Neuron (in vitro differentiated cells): ENCODE data around the gene SPOCD1.

ENCODE experiments used
- H2AFZ ChIP-seq: one replicate; pipeline ENCODE4 v1.6.1; 2013; ENCODE audit warnings: low read depth, mild to moderate bottlenecking, inconsistent platforms, low read length, moderate library complexity
- H3K27me3 ChIP-seq: one replicate; pipeline ENCODE4 v1.6.1; 2013; ENCODE audit warnings: low read length; ENCODE audit not compliant: insufficient read depth
- H3K36me3 ChIP-seq: one replicate; pipeline ENCODE4 v1.6.1; 2013; ENCODE audit warnings: low read length; ENCODE audit not compliant: insufficient read depth
- H3K4me1 ChIP-seq: one replicate; pipeline ENCODE4 v1.6.1; 2013; ENCODE audit warnings: low read length; ENCODE audit not compliant: insufficient read depth
- H3K4me3 ChIP-seq: 2 replicates; pipeline ENCODE4 v1.5.1; 2013; ENCODE audit warnings: mild to moderate bottlenecking, low read length, moderate library complexity
- H3K9me3 ChIP-seq: one replicate; pipeline ENCODE4 v1.6.1; 2013; ENCODE audit warnings: low read length

The SPOCD1 gene

DNA sequence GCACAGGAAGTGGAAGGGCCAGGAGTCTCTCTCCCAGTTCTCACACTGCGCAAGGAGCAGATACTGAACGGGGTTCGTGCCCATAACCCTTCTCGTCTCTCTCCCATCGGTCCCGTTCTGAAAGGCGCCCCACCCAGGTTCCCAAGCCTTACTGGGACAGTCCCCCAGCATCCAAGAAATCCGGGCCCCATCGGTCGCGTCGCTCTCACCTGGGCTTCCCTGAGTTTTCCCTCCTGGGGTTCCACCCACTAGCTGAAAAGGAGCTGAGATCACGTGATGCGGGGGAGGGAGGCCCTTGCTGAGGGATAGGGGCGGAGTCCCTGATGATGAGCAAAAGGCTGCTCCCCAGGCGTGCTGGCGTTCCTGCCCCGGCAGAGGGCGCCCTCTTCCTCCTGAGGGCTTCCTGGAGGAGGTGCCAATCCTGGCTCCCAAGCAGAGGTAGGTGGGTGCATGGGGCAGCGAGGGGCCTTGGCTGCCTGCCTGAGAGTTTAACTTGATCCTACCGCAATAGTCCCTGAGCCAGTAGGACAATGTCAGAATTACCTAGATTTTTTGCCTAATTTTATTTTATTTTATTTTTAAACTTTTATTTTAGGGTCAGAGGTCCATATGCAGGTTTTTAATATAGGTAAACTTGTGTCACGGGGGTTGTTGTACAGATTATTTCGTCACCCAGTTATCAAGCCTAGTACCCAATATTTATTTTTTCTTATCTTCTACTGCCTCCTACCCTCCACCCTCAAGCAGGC lies at the start of gene SPOCD1:
TSS of gene SPOCD1 (minus strand) at position 271 of the 749 bp plus-strand sequence. CDS start 689 bp downstream, outside the sequence.
- peaks cover 2% of the 10 kb centered on the region for H3K27me3 ChIP-seq
- no peaks in the 10 kb centered on the region for H3K9me3 ChIP-seq
- H3K4me1 ChIP-seq = peaks cover 5% of the 10 kb centered on the region
- no peaks in the 10 kb centered on the region for H3K36me3 ChIP-seq
- H2AFZ ChIP-seq = no peak within 1 kb of the TSS
- no peak within 1 kb of the TSS for H3K4me3 ChIP-seq

DNA sequence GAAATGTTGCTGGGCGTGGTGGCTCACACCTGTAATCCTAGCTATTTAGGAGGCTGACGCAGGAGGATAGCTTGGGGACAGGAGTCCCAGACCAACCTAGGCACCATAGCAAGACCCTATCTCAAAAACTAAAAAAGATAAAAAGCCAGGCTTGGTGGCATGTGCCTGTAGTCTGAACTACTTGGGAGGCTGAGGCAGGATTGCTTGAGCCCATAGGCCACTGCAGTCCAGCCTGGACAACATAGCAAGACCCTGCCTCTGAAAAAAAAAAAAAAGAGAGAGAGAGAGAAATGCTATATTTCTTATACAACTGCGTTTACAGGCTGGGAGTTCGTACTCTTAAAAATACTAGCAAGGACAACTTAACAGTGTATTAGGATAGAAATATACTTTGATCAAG lies 46.2 kb upstream of the SPOCD1 start:
- Histone ChIP-seq H3K9me3 (no peaks in the 10 kb centered on the region), H2AFZ (no peak overlapping the region), H3K27me3 (no peaks in the 10 kb centered on the region), H3K4me3 (no peak overlapping the region), H3K4me1 (no peaks in the 10 kb centered on the region), H3K36me3 (no peaks in the 10 kb centered on the region)

DNA sequence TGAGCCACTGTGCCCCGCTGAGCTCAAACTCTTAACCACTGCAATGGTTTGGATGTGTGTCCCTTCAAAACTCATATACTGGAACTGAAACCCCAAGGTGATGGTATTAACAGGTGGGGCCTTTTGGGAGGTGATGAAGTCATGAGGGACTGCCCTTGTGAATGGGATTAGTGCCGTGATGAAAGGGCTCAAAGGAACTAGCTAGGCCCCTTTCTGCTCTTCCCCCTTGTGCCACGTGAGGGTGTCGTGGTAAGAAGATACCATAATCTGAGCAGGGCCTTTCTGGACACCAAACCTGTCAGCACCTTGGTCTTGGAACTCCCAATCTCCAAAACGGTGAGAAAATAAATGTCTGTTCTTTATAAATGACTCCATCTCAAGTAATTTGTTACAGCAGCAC lies 45.5 kb upstream of the SPOCD1 start:
- H3K27me3 ChIP-seq = no peaks in the 10 kb centered on the region
- no peak overlapping the region for H3K4me3 ChIP-seq
- H3K36me3 ChIP-seq = no peaks in the 10 kb centered on the region
- H3K9me3 ChIP-seq = no peaks in the 10 kb centered on the region
- H2AFZ ChIP-seq = no peak overlapping the region
- H3K4me1 ChIP-seq = no peaks in the 10 kb centered on the region

DNA sequence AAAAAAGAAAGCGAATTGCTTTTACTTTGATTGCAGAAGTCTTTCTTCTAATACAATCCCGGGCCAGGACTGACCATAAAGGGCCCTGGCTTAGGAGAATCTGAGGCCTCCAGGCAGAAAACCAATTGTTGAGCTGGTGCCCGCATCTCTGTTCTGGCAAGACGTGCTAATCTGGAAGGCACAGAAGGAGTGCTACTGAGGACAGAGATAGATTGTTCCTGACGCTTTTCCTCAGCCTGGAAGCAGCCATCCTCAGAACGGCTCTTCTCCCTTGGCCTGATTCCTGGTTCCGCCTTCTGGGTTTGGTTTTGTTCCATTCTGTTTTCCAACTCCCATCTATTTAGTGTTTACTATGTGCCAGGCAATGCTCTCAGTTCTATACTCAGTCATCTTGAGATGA lies 44.8 kb upstream of the SPOCD1 start:
- H2AFZ ChIP-seq = no peak overlapping the region

DNA sequence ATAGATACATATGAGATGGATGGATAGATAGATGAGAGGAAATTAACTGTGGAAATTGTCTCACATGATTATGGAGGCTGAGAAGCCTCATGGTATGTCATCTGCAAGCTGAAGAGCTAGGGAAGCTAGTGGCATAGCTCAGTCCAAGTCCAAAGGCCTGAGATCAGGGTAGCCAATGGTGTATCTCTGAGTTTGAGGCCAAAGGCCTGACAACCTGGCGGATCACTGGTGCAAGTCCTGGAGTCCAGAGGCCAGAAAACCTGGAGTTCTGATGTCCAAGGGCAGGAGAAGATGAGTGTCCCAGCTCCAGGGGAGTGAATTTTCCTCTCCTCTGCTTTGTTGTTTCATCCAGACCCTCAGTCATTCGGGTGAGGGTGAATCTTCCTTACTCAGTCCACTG lies 43.9 kb upstream of the SPOCD1 start:
- H2AFZ ChIP-seq = no peak overlapping the region
- H3K9me3 ChIP-seq = no peaks in the 10 kb centered on the region
- no peaks in the 10 kb centered on the region for H3K36me3 ChIP-seq
- no peak overlapping the region for H3K4me3 ChIP-seq
- no peaks in the 10 kb centered on the region for H3K27me3 ChIP-seq
- H3K4me1 ChIP-seq = peaks cover 7% of the 10 kb centered on the region

More for the DNA sequence above, 44.8 kb upstream of the SPOCD1 start:
- H3K4me1 ChIP-seq = peaks cover under 1% of the 10 kb centered on the region
- no peaks in the 10 kb centered on the region for H3K36me3 ChIP-seq
- H3K9me3 ChIP-seq = no peaks in the 10 kb centered on the region
- no peaks in the 10 kb centered on the region for H3K27me3 ChIP-seq
- H3K4me3 ChIP-seq = no peak overlapping the region

DNA sequence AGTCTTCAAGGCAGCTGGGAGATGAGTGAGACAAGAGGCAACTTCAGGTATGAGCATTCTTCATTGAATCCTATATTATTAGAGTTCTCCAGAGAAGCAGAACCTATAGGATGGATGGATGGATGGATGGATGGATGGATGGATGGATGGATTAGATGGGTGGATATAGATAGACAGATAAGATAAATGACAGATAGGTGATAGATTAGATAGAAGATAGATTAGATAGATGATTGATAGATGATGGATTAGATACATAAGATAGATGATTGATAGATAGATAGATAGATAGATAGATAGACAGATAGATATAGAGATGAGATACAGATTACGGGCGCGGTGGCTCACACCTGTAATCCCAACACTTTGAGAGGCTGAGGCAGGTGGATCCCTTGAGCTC lies 43.2 kb upstream of the SPOCD1 start:
- Histone ChIP-seq H3K4me3 (no peak overlapping the region), H2AFZ (no peak overlapping the region), H3K4me1 (peaks cover 7% of the 10 kb centered on the region), H3K27me3 (no peaks in the 10 kb centered on the region), H3K36me3 (no peaks in the 10 kb centered on the region), H3K9me3 (no peaks in the 10 kb centered on the region)

DNA sequence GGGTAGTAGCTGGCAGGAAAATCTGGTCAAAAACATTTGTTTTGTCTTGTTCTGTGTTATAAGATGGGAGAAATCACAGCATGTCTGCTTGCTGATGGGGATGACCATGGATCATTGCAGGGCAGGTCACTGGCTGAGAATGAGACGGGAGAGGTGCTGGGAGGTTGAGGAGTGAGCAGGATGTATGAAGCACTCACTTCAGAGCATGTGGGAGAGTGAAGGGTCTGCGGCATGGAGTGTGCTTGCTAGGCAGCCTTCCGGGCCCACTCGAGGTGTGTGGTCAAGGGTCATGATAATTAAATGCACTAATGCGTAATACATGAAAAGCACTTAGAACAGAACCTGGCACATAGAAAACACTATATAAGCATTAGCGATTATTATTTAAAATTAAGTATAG lies 42.0 kb upstream of the SPOCD1 start:
- no peaks in the 10 kb centered on the region for H3K36me3 ChIP-seq
- H3K27me3 ChIP-seq = peaks cover 2% of the 10 kb centered on the region
- no peak overlapping the region for H2AFZ ChIP-seq
- H3K9me3 ChIP-seq = no peaks in the 10 kb centered on the region
- H3K4me1 ChIP-seq = peaks cover 7% of the 10 kb centered on the region
- H3K4me3 ChIP-seq = no peak overlapping the region

DNA sequence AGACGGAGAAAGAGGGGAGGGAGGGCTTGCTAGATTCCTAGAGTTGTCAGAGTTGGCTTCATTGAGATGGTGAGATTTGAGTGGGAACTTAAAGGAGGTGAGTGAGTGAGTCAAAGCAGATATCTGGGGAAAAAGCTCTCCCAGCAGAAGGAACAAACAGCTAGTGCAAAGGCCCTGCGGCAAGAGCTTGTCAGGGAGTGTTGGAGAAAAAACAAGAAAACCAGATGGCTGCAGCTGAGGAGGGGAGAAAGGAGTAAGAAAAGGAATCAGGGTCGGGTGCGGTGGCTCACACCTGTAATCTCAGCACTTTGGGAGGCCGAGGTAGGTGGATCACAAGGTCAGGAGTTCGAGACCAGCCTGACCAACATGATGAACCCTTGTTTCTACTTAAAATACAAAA lies 40.3 kb upstream of the SPOCD1 start:
- Histone ChIP-seq H3K36me3 (no peaks in the 10 kb centered on the region), H3K4me1 (peaks cover 7% of the 10 kb centered on the region), H2AFZ (no peak overlapping the region), H3K27me3 (peaks cover 2% of the 10 kb centered on the region), H3K9me3 (no peaks in the 10 kb centered on the region), H3K4me3 (no peak overlapping the region)

DNA sequence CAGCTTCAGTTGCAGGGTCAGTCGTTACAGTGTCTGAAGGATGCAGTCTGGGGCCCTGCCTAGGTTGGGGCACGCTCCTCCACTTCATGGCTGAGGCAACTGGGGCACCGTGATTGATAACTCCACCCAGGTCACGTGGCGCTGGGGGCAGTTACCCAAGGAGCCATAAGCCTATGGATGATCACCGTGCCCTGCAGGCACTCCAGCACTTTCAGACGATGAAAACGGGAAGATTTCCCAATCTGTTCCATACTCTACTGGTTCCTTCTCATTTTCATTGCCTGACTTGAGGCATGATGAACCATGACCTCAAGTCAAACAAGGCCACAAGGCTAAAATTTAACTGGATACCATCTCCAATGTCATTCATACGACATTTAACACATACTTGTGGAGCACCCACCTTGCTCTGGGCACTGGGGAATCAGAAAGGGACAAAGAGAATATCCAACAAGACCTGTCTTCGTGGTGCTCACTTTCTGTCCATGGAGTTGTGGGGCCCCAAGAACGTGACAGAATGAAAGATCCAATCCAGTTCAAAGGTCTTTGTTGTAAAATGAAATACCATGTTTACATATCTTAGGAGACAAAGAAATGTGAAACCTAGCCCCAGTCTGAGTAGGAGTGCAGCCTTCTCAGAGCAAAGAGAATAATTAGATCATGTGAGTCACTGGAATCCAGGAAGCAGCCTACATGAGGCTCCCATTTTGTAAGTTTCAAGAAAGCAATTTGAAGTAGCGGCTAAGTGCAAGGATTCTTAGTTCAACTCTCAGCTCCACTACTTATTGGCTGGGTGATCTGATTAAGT lies 39.4 kb upstream of the SPOCD1 start:
- Histone ChIP-seq H3K36me3 (no peaks in the 10 kb centered on the region), H3K4me1 (peaks cover 7% of the 10 kb centered on the region), H3K4me3 (no peak overlapping the region), H3K27me3 (peaks cover 2% of the 10 kb centered on the region), H2AFZ (peak overlapping the region; percentile 13), H3K9me3 (no peaks in the 10 kb centered on the region)

DNA sequence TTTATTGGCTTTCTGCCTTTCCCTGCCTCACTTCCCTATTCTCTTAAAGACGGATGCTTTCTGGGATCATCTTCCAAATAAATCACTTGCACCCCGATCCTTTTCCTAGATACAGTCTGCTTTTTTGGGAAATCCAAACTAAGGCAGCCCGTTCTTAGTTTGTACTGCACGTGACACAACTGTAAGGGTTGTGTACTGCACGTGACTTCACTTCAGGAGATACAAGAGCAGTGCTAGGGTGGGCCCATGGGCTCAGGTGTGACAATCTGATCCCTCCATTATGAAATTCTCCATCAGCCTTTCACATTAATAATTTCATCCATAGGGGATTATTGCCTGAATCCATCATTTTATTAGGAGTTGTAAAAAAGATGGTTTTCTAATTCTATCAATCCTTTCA lies 33.8 kb upstream of the SPOCD1 start:
- no peaks in the 10 kb centered on the region for H3K9me3 ChIP-seq
- no peaks in the 10 kb centered on the region for H3K4me1 ChIP-seq
- peaks cover 2% of the 10 kb centered on the region for H3K27me3 ChIP-seq
- no peaks in the 10 kb centered on the region for H3K36me3 ChIP-seq
- no peak overlapping the region for H2AFZ ChIP-seq
- no peak overlapping the region for H3K4me3 ChIP-seq

DNA sequence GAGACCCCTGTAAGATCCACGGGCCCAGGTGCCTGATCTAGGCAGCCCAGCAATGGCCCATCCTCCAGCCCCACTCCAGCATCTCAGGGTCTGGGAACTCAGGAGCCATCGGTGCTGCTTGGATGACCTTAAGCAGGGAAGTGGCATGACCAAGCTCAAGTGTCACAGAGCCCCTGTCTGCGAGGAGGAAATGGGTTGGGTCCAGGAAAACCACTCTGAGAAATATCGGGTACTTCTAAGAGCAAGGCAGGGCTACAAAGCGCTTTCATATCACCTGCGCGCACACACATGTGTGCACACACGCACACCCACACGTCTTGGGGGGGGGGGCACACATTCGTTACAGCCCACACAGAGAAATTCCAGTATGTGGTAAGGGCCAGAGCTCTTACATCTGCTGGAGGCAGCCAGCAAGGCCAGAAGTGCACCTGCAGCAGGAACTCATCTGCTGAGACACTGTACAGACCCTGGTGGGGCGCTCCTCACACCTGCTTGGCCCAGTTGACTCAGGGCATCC lies 32.6 kb upstream of the SPOCD1 start:
- H3K27me3 ChIP-seq = no peaks in the 10 kb centered on the region

DNA sequence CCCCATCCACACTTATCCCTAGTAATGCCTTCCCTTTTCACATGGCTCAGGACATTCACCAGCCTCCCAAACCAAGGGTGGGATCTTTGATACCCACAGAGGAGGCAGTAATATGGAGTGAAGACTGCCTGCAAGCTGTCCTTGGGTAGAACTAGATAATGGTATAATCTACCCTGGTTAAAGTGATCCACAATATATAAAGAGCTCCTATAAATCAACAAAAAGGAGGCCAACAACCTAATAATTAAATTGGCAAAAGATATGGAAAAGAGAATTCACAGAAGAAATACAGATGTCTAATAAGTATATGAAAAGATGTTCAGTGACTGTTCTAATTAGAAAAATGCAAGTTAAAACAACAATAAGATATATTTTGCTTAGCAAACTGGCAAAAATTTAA lies 30.7 kb upstream of the SPOCD1 start:
- H3K27me3 ChIP-seq = no peaks in the 10 kb centered on the region
- H3K36me3 ChIP-seq = no peaks in the 10 kb centered on the region
- no peaks in the 10 kb centered on the region for H3K9me3 ChIP-seq
- H3K4me1 ChIP-seq = no peaks in the 10 kb centered on the region
- H2AFZ ChIP-seq = no peak overlapping the region
- no peak overlapping the region for H3K4me3 ChIP-seq

More for the DNA sequence above, 32.6 kb upstream of the SPOCD1 start:
- H3K4me3 ChIP-seq = no peak overlapping the region
- no peaks in the 10 kb centered on the region for H3K9me3 ChIP-seq
- no peak overlapping the region for H2AFZ ChIP-seq
- no peaks in the 10 kb centered on the region for H3K4me1 ChIP-seq
- H3K36me3 ChIP-seq = no peaks in the 10 kb centered on the region

DNA sequence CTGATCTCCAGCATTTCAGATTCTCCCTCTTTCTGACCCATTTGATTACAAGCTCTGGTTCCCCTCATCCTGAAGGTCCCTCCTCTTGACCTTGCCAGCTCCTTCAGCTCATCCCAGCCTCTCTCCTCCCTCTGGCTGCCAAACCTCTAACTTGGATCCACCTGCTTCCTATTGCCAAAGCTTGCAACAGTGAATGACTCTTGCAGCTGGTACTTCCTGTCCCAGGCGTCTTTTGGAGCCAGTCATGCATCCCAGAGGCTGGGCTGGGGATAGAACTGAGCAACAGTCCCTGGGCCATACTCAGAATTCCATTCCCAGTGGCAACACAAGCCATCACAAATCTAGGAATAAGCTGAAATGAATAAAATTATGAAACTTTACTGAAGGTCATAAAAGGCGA lies 27.7 kb upstream of the SPOCD1 start:
- no peak overlapping the region for H3K4me3 ChIP-seq
- no peaks in the 10 kb centered on the region for H3K9me3 ChIP-seq
- H3K4me1 ChIP-seq = no peaks in the 10 kb centered on the region
- no peak overlapping the region for H2AFZ ChIP-seq
- no peaks in the 10 kb centered on the region for H3K27me3 ChIP-seq
- no peaks in the 10 kb centered on the region for H3K36me3 ChIP-seq
